ENCODE data around the gene NRROS.
"Not testable (repeated sequence)": the region's sequence is repeated elsewhere in the genome, so short reads cannot be mapped to it uniquely, and the experiment has no call there.

The NRROS gene

DNA sequence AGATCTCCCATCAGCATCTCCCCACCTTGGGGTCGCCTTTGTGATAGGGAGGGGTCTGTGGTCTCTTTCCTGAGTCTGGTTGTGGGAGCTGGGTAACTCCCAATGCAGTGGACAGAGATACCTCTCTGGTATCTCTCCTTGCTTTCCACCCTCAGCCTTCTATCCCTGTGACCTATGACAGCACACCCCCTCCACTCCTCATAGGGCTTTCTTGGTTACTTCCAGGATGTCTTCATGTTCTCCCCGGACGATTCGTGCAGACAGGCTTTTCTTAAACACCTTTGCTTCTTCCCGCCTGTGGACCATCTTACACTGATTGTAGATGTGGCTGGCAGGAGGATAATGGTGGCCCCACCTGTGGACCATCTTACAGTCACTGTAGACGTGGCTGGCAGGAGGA is 14.2 kb upstream of the NRROS start:
- DNase-seq, result no peak

DNA sequence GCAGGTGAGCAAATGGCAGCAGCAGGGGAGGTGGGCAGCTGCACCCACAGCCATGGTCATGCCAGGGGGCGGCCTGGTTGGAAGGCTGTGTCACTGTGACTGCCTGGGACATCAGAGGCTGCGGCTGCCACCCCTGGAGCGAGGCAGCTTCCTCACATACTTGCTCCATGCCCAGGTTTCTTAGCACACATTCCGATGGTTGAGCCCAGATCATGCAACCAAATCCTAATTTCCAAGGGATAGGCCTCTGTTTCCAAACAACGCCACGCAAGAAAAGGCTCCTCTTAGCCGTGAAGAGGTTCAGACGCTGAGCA is 11.6 kb upstream of the NRROS start:
- no peak for DNase-seq

DNA sequence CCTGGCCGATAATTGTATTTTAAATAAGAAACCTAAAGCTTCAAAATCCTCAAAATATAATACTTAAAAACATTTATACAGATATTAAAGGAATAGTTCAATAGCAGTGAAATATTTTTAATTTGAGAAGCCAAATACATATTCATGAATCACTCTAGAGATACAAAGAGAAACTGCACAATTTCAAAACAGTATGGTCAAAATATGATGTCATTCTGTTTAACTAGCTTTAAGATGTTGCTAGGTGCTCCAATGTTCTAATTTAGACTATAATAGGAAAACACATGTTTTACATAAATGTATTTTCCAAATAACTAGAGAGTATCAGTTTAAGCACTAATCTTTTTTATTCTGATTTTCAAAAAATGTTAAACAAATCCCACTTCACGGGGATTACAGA is 10.3 kb upstream of the NRROS start:
- DNase-seq, result no peak

DNA sequence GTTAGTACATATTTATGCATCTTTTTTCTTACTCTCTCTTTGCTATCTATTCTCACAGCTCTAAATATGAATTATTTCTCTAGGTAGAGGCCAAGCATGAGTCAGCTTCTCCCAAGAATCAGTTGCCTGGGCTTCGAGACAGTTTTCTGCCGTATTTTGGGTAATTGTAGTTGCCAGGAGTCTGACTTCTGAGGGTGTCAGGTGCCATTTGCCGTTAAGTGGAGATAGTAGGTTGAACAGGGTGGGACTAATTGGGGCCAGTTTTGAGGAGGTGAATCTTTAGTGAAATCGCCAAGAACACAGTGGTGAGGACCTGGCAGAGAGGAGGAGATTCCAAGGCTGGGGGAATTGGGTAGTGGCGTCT is 7.8 kb upstream of the NRROS start:
- DNase-seq, result no peak

DNA sequence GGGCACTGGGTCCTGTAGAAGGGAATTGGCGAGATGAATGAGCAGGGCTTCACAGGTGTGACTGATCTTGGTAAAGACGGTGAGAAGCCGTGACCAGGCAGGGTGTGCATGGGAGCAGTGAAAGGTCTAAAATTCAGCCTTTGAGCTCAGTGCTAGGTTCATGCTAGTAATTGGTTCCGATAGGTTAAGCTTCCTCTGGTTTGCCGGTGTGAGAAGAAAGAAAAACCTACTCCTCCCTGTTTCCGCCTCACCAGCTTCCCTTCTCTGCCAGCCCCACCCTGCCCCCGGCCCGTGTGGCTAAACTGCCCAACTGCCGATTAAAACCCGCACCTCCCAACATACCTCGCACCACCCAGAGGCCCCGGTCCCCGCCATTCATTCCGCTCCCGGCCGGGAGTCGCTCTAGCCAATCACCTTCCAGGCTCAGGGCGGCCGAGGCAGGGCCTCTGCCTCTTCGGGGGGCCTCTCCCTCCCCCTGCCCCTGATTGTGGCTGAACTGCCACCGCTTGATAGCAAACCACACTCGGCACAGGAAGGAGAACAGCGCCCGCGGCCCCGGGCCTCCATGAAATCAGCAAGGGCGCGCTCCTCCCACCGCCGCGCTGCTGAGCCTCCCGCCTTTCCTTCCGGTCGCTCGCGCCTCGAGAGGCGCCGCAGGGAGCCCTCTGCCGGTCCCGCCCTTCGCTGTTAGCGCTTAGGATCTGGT is 7.3 kb upstream of the NRROS start:
- DNase-seq, result peak; percentile 98

DNA sequence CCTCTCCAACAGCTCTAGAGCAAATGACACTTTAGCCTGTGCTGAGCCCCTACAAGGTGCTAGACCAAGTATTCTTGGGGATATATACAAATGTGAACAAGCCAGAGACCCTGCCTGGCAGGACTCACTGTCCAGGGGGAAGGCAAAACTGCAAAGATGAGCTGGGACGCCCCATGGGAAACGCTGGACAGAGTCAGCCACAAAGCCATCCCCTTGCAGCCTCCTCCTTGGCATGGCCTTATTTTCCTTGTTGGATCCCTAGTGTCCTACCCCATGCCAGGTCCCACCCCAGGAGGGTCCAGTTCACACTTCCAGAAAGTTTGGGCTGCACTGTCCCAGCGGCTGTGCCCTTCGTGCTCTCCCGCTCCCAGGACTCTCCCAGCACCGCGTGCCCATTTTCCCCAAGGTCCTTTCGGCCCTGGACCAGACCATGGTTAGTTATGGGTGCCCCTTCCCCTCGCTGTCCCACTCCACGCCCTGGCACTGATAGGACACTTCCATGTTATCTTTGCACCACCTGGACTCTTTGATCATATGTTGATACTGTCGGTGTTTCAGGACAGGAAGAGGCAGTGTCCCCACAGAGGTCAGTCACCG is 5.8 kb upstream of the NRROS start:
- DNase-seq, result no peak

DNA sequence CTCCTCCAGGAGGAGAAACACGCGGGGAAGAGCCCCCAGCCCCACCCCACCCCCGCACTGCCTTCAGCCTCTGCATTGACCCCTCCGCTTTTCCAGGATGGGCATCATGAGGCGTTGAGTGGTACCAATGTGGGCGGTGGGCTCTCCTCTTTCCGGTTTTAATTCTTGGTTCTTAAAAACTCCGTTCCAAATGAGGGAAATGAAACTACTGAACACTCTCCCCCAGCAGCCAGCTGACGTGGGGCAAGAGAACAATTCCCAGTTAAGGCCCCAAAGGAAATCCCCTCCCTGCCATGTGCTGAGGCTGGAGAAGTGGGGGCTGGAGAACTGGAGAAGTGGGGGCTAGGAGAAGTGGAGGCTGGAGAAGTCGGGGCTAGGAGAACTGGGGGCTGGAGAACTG is 5.3 kb upstream of the NRROS start:
- no peak for DNase-seq

DNA sequence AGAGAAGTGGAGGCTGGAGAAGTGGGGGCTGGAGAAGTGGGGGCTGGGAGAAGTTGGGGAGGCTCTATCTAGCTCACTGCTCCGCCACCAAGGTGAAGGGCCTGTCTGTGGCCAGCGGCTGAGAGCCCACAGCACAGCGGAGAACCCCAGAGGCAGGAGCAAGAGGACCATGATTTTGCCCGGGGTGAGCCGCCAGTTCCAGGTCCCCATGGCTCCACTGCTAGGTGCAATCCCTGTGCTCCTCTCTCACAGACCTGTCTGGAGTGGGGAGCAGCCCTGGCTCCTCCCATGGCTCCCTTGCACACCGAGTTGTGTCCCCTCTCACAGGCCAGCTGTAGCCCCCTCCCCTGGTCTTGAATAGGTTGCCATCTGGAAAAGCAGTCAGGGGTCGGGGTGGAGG is 4.7 kb upstream of the NRROS start:
- DNase-seq, result no peak

DNA sequence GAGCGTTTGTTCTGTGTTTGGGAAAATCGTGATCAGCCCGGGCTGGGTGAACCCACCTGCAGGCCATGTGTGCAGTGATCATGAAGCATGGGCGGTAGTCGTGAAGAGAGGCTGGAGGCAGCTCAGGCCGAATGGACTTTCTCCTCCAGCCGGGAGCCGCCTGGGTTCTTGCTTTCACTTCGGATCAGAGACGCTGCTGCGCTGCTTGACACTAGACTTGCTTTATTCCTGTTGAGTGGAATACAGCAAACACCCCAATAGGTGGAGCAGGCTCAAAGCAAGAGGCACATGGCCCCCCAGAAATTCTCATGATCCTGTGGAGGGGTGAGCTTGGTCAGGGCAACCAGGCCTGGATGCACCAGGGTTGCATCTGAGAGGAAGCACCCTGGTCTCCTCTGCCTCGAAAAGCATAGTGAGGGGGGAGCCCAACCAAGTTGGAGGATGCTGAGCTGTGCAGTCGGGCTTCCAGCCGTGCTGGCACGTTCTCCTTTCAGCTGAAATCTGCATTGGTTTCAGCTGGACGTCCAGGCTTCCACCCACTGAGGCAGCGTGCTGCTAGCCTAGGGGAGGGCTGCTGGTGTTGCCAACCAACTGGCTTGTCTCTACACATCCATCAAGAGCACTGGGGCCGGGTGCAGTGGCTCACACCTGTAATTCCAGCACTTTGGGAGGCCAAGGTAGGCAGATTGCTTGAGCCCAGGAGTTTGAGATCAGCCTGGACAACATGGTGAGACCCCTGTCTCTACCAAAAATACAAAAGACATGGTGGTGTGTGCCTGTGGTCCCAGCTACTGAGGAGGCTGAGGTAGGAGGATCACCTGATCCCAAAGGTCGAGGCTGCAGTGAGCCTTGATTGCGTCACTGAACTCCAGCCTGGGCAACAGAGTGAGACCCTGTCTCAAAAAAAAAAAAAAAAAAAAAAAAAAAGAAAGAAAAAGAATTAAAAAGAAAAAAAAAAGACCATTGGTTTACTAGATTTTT is 2.8 kb upstream of the NRROS start:
- no peak for DNase-seq

DNA sequence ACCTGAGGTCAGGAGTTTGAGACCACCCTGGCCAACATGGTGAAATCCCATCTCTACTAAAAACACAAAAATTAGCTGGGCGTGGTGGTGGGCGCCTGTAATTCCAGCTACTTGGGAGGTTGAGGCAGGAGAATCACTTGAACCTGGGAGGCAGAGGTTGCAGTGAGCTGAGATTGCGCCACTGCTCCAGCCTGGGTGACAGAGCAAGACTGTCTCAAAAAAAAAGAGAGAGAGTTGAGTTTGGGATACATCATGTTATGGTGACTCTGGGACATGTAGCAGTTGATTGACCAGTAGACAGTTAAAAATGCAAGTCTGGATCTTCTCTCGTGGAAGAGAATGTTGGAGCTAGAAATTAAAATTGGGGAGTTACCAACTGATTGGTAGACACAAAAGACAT is 1.6 kb upstream of the NRROS start:
- DNase-seq, result not testable (repeated sequence)

DNA sequence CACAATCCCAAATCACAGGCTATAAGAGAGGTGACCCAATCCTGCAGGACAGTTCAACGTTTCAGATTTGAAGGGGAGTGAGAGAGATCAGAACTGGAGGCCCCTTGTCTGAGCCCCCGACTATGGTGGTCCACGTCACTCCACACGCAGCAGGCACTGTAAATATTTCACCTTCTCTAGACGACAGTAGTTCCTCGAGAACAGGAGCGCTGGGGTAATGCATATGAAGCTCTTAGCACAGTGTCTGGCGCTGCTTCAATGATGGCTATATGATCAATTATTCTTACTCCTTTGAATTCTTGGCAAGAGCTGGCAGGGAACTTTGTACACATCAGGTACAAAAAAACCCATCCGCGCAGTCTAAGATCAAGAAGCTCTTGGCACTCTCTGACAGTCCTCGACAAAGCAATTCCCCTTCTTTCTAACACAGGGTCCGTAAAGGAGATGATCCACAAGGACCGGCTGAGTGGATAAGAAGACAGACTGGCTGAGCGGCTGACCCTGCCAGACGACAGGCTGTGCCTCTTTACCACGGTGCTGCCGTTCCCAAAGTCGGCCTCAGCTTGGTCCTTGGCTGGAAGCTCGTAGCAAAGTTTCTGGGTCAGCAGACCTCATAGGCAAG is 522 bp upstream of the NRROS start:
- no peak for DNase-seq

DNA sequence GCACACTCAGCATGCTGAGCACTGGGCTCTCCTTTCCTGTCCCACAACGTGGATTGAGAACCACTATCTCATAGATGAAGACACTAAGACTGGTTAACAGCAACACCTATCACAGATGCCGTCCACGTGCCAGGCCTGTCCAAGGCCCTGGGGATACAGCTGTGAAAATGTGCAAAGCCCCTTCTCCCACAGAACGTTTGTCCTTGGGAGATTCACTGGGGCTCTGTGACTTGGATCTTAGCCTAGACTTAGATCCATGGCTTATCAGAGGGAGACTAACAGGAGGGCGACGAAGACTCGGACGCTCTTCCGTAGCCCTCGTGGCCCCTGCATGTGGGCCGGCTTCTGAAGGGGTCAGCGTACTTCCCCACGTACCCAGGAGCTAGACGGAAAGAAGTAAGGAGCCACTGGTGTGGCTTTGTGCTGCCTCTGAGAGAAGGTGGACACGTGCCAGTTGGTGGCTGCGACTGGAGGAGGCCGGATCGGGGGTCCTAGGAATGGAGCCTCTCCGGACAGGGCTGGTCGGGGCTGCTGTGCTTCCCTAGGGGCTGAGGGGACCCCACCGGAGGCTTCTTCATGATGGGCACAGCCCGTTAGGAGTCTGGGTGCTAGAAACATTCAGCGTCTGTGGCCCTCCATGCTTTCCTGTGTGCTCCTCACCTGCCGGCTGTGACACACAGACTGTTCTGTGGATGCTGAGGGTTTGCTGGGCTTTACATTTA is 964 bp downstream of the NRROS start:
- peak; percentile 38 for DNase-seq

DNA sequence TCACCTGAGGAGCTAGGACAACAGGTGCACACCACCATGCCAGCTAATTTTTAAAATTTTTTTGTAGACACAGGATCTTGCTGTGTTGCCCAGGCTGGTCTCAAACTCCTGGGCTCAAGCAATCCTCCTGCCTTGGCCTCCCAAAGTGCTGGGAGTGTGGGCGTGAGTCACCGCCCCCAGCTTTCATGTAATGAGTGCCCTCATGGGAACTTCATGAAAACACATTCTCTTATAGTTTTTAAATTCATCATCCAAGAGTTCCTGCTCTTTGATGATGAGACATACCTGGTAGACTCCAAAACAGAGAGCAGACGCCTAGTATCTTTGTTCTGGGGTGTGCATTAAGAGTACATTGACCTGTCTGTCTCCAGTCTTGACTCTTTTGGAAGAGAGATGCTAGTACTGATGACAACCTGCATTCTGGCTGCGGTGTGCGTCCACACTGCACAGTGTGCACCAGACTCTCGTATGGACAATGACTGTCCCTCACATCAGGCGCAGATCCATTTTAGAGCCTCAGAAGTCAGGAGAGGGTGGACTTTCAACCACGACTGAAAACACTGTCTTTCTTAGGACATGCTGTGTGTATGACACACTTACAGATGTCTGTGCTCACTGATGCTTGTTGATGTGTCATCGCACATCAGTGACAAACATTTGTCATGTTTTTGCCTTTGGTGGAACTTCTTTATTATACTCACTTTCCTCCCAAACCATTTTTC is 2.0 kb downstream of the NRROS start:
- peak; percentile 76 for DNase-seq

DNA sequence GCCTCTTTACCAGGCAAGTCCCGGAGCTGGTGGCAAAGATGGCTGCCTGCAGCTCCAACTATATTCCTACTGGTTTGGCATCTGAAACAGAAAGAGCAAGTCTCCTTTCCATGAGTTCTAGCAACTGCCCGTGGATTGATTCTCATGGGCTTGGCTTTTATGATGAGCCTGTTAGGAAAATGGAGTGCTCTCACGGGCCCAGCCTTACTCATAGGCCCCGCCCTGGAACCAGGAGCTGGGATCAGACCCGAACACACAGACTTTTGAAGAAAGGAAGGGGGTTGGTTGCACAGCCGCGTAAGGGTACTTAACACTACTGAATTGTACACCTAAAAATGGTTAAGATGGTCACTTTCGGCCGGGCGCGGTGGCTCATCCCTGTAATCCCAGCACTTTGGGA is 2.9 kb downstream of the NRROS start:
- no peak for DNase-seq

DNA sequence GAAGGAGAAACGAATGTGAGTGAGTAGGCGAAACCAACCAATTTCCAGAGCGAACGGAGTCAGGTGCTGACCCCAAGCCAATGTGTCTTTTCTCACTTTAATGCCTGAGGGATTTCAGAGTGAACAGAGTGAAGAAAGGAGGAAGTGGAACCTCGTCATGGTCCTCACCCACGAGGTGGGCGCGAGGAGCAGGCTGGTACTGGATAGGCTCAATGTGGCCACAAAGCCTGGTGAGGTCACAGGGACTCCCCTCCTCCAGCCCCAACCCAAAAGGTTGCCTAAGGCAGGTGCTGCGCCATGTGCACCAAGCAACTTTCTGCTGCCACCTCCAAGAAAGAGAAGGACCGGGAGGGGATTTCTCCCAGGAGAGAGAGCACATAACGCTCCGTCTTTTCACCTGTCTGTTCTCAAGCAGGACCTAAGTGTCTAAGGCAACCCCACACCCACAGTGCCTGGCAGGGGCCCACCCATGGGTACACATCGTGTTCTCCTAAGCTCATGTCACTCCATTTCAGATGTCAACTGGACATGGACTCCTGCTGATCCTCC is 3.8 kb downstream of the NRROS start:
- peak; percentile 46 for DNase-seq

DNA sequence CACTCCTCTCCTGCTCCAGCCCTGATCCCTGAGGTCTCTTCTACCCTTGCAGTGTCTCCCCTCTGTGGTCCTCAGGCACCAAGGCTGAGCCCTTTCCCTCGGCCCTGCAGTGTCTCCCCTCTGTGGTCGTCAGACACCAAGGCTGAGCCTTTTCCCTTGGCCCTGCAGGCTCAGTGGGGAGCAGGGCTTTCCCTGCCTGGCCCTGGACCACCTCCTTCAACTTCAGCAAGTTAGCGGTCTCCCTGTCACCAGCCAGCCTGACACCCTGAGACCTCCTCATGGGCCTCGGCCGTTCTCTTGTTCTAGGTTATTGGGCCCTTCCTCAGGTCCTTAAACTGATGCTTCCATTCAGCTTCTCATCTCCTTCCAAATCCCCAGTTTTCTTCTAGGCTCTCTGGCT is 4.3 kb downstream of the NRROS start:
- DNase-seq, result no peak

DNA sequence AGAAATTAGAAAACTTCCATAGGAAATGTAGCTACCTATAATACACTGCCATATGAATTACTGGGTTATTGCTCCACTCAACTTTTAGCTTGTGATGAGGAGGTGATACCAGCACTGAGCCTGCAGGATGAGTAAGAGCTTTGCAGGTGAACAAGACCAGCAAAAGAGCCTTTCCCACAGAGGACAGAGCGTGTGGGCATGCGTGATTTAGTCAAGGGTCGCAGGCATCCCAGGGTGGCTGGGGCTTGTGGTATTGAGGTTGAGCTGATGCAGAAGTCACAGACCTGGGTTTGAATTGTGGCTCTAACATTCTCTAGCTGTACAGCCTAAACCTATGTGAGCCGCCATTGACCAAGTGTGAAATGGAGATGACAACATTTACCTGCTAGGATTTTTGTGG is 5.6 kb downstream of the NRROS start:
- DNase-seq, result peak; percentile 27

DNA sequence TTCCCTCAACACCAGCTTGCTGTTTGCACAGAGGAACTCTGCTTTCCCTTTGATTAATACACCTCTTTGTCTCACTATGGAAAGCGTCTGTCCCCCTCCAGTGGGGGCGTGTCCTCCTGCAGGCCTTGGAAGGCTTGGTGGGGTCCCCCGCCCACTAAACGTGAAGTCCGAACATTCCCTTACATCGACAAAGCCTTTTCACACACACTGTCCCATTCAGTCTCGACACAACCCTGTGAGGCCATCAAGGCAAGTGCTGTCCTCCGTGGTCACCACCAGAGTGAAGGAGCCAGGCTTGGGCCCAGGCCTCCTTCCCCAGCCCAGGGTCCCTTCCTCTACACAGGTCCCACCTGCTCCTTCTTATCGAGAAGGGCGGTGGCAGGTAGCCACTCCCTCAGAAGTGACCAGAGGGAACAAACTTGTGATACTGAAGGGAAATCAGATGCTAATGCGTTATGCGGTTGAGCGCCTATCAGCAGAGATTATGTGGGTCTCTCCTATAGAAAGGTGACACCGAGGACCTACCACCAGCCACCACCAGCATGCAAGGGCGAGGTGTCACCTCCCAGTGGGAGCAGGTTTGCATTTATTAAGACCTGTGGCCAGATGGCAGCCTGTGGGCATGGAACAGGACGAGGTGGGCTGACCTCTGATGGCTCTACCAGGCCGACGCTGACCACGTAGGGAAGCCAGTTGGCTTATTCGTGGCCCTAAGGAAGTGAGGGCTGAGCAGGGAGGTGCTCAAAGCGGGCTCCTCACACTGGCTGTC is 6.6 kb downstream of the NRROS start:
- DNase-seq, result no peak

DNA sequence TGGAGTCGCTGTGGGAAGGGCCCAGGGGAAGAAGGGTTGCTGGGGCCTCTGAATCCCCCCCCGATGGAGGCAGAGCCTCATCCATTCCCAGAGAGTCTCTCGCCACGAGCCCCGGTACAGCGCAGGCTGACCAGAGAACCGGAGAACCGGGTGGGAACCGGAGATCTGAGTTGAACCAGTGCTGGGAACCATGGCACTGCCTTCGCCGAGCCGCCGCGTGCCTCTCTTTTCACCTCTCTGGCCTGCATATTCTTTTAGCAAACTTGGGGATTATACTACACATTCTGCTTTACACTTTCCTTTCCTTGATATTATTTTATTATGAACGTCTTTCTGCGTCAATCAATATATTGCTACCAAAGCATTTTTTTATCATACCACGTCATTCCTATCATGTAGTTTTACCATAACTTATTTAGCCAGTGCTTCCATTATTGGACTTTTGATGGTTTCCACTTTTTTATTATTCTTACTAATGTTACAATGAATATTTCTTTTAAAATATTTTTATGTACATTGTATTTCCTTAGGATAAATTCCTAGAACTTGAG is 7.2 kb downstream of the NRROS start:
- DNase-seq, result no peak

DNA sequence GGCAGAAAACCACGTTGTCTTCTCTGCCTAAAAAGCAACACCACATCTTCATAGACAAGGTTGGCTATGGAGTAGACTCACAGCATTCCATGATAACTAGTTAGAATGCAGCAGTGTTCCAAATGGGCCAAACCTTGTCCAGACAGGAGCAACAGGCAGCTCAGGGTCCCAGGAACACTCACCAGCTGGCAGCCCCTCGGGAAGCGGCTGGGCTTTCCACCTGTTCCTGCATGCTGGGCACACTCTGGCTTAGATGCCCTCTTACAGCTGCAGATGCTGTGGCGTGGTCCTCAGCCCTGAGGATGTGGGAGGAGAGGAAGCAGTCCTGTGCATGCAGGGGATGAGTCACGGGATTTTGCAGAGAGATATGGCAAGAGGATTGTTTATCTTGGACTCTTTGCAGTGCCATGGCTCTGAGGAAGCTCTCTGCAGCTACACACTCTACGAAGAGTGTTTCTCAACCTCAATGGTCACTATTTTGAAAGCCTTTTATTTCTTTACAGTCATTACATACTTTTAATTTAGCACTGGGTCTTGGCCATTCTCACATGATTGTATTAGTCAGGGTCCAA is 11.3 kb downstream of the NRROS start:
- no peak for DNase-seq

DNA sequence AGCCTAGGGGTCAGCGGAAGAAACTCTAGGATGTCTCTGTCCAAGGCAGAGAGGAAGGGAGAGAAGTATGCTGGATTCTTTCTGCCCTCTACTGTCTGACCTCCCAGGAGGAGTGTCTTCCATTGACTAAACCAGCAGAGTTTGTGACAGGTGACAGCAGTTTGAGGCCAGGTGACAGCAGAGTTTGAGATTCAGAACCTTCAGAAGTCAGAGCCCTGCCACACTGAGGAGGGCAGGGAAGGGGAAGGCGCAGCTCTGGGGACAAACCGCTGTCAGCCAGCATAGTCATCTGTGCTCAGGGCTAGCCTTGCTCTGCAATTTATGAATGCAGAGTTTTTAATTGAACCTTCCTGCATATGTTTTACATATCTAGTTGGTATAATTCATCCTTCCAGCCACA is 12.3 kb downstream of the NRROS start:
- DNase-seq, result no peak

Measured in activated CD4-positive, alpha-beta T cell treated with anti-CD3 and anti-CD28 coated beads, Interleukin-2, Interleukin-6, amounts not matched to agents 100 ng/mL and 50 ng/mL, durations not matched to agents 16 hours and 8 hours (primary cell).